ENCODE results near the gene KICS2. TPM values are rescaled to one million over a fixed set of nuclear protein-coding genes. Genes with fewer than 3 reads are reported as not detected.

The KICS2 gene
- polyA plus RNA-seq, 3 donors, result 2.7 to 5.5 (median 3.5) TPM

- no peak overlapping the region for H3K4me2 ChIP-seq (replicated peaks; ENCODE audit: extremely low read depth, low read length, poor library complexity, severe bottlenecking)
These were observed 7.7 kb upstream of the KICS2 start for GRCh38 chr12:64229796-64230195.

GRCh38 chr12:64229240-64229639, 7.1 kb upstream of the KICS2 start:
- WGBS (ENCODE audit: insufficient coverage), result 100% methylated on average over 1 of the region's 4 CpGs
- intact Hi-C loops (cut with micrococcal nuclease), result loop anchor here in 1 of 2 donors (10.0 kb wide), 1 partner anchor 176 kb away; the partner anchor contains the start of gene XPOT
- Mint-ChIP-seq H3K9me3 (no peaks in the 10 kb centered on the region), H3K27ac (no peak overlapping the region), H3K4me1 (peaks cover 5% of the 10 kb centered on the region), H3K36me3 (no peaks in the 10 kb centered on the region), H3K4me3 (no peak overlapping the region), H3K27me3 (ENCODE audit: low read depth in 3 of 3) (peaks cover 0 to 1% (median 1%) of the 10 kb centered on the region in 3 donors)
- H3K9me3 ChIP-seq (replicated peaks in 1 of 2; ENCODE audit: control insufficient read depth in 1 of 2, insufficient read depth in 1 of 2, low read length in 2 of 2), result no peaks in the 10 kb centered on the region
- no peaks in the 10 kb centered on the region for H4K20me1 ChIP-seq (ENCODE audit: insufficient read depth, low read length)
- H3K79me2 ChIP-seq (ENCODE audit: insufficient read depth, low read length), result no peaks in the 10 kb centered on the region
- no peak overlapping the region for H3K27ac ChIP-seq (ENCODE audit: low read depth in 1 of 2, low read length in 2 of 2)
- no peak overlapping the region for H3K4me3 ChIP-seq (replicated peaks in 1 of 3; ENCODE audit: low read depth in 2 of 3, low read length in 3 of 3)
- no peak overlapping the region for H3K4me2 ChIP-seq (replicated peaks; ENCODE audit: extremely low read depth, low read length, poor library complexity, severe bottlenecking)
- H3K9ac ChIP-seq (ENCODE audit: insufficient read depth, low read length, poor library complexity, severe bottlenecking), result no peak overlapping the region
- H2AFZ ChIP-seq (ENCODE audit: insufficient read depth, low read depth, low read length, poor library complexity, severe bottlenecking), result no peak overlapping the region
- DNase-seq, result no peak
- TF ChIP-seq CTCF (IDR thresholded peaks at IDR 0.05), result no peak
- H3K36me3 ChIP-seq (replicated peaks in 1 of 2; ENCODE audit: control insufficient read depth in 1 of 2, insufficient read depth in 2 of 2, low read length in 2 of 2), result no peaks in the 10 kb centered on the region
- no peaks in the 10 kb centered on the region for H3K4me1 ChIP-seq (ENCODE audit: control insufficient read depth in 1 of 2, insufficient read depth in 2 of 2, low read length in 2 of 2)
- no peaks in the 10 kb centered on the region for H3K27me3 ChIP-seq (ENCODE audit: control insufficient read depth in 2 of 2, insufficient read depth in 2 of 2, low read length in 2 of 2)

More at GRCh38 chr12:64229796-64230195, 7.7 kb upstream of the KICS2 start:
- intact Hi-C loops (cut with micrococcal nuclease), result loop anchor here in 1 of 2 donors (10.0 kb wide), 1 partner anchor 175 kb away; the partner anchor contains the start of gene XPOT
- H3K9ac ChIP-seq (ENCODE audit: insufficient read depth, low read length, poor library complexity, severe bottlenecking), result no peak overlapping the region
- H3K79me2 ChIP-seq (ENCODE audit: insufficient read depth, low read length), result no peaks in the 10 kb centered on the region
- no peak overlapping the region for H2AFZ ChIP-seq (ENCODE audit: insufficient read depth, low read depth, low read length, poor library complexity, severe bottlenecking)
- Mint-ChIP-seq H3K36me3 (no peaks in the 10 kb centered on the region), H3K27me3 (ENCODE audit: low read depth in 3 of 3) (peaks cover 0 to 1% (median 1%) of the 10 kb centered on the region in 3 donors), H3K4me3 (no peak overlapping the region), H3K9me3 (no peaks in the 10 kb centered on the region), H3K4me1 (peaks cover 5% of the 10 kb centered on the region), H3K27ac (no peak overlapping the region)
- DNase-seq, result no peak
- H3K9me3 ChIP-seq (replicated peaks in 1 of 2; ENCODE audit: control insufficient read depth in 1 of 2, insufficient read depth in 1 of 2, low read length in 2 of 2), result no peaks in the 10 kb centered on the region
- no peak overlapping the region for H3K4me3 ChIP-seq (replicated peaks in 1 of 3; ENCODE audit: low read depth in 2 of 3, low read length in 3 of 3)
- WGBS (ENCODE audit: insufficient coverage), result 100% methylated on average over 3 of the region's 5 CpGs
- no peaks in the 10 kb centered on the region for H3K36me3 ChIP-seq (replicated peaks in 1 of 2; ENCODE audit: control insufficient read depth in 1 of 2, insufficient read depth in 2 of 2, low read length in 2 of 2)
- no peaks in the 10 kb centered on the region for H3K4me1 ChIP-seq (ENCODE audit: control insufficient read depth in 1 of 2, insufficient read depth in 2 of 2, low read length in 2 of 2)
- no peak for TF ChIP-seq CTCF (IDR thresholded peaks at IDR 0.05)
- no peaks in the 10 kb centered on the region for H3K27me3 ChIP-seq (ENCODE audit: control insufficient read depth in 2 of 2, insufficient read depth in 2 of 2, low read length in 2 of 2)
- no peak overlapping the region for H3K27ac ChIP-seq (ENCODE audit: low read depth in 1 of 2, low read length in 2 of 2)
- H4K20me1 ChIP-seq (ENCODE audit: insufficient read depth, low read length), result no peaks in the 10 kb centered on the region
